Liver (tissue), 3 donors: ENCODE measurements around the gene ZNF239.

ENCODE experiments used
- RAD21 ChIP-seq, 2 donors: IDR thresholded peaks; 2 replicates each; pipeline ENCODE4 v1.6.1; 2016; ENCODE audit warnings: antibody characterized with exemption in 2 of 2, mild to moderate bottlenecking in 2 of 2
- SP1 ChIP-seq: IDR thresholded peaks from 2 replicates; pipeline ENCODE4 v1.6.1; 2018; ENCODE audit warnings: antibody characterized with exemption, mild to moderate bottlenecking
- YY1 ChIP-seq: IDR thresholded peaks from 2 replicates; pipeline ENCODE4 v1.6.1; 2016; ENCODE audit warnings: antibody characterized with exemption, mild to moderate bottlenecking
- TF ChIP-seq, protein P1 (sequence below): IDR thresholded peaks from 2 replicates; pipeline ENCODE4 v1.6.1; 2016; ENCODE audit warnings: antibody characterized with exemption
- TF ChIP-seq, protein P2 (sequence below): fragments of 150-350 bp; IDR thresholded peaks from 2 replicates; pipeline ENCODE4 v1.5.1; 2017; ENCODE audit warnings: improper control_type of control experiment, low read depth, low read length; ENCODE audit not compliant: missing input control
- donor health status: healthy.
- donor health status: healthy.

DNA sequence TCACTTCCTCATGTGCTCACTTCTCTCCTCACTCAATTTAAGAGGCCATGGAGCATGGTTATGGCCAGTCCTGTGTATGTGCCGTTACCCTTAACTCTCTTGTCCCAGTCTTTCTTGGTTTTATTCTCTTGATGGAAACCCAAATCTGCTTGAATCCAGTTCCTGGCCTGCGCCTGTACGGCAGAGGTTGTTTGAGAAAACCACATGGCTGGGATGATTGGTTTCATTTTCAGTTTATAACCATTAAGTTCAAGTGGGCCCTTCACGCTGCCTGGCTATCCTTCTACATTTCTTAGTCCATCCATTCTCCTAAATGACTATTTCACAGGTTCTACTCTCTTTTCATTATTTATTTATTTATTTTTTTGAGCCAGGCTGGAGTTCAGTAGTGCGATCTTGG, 1.6 kb upstream of the ZNF239 start:
- TF ChIP-seq, protein P1, sequence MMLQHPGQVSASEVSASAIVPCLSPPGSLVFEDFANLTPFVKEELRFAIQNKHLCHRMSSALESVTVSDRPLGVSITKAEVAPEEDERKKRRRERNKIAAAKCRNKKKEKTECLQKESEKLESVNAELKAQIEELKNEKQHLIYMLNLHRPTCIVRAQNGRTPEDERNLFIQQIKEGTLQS, result no peak
- TF ChIP-seq, protein P2, sequence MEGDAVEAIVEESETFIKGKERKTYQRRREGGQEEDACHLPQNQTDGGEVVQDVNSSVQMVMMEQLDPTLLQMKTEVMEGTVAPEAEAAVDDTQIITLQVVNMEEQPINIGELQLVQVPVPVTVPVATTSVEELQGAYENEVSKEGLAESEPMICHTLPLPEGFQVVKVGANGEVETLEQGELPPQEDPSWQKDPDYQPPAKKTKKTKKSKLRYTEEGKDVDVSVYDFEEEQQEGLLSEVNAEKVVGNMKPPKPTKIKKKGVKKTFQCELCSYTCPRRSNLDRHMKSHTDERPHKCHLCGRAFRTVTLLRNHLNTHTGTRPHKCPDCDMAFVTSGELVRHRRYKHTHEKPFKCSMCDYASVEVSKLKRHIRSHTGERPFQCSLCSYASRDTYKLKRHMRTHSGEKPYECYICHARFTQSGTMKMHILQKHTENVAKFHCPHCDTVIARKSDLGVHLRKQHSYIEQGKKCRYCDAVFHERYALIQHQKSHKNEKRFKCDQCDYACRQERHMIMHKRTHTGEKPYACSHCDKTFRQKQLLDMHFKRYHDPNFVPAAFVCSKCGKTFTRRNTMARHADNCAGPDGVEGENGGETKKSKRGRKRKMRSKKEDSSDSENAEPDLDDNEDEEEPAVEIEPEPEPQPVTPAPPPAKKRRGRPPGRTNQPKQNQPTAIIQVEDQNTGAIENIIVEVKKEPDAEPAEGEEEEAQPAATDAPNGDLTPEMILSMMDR, result no peak
- no peak for TF ChIP-seq YY1
- no peak for TF ChIP-seq SP1
- TF ChIP-seq RAD21 (IDR thresholded peaks at IDR 0.05), result no peak
